OCI-LY1 (cell line): ENCODE measurements around the gene RTTN.

ENCODE experiments used
- CTCF ChIP-seq: fragments of 200-600 bp; sonication (generic), shearing (Covaris generic); IDR thresholded peaks from 2 replicates; pipeline ENCODE4 v1.5.1; 2017; ENCODE audit warnings: mild to moderate bottlenecking, antibody characterized with exemption, low read length, moderate library complexity, mixed read lengths
- EZH2 ChIP-seq: fragments of 200-600 bp; sonication (generic), shearing (Covaris generic); IDR thresholded peaks from 2 replicates; pipeline ENCODE4 v1.8.0; 2017; ENCODE audit warnings: borderline replicate concordance, mixed run types, mild to moderate bottlenecking, antibody characterized with exemption, low read length, moderate library complexity, mixed read lengths

GRCh38 chr18:70019991-70020390 lies 185.5 kb downstream of the RTTN start:
- TF ChIP-seq CTCF (no peak), EZH2 (no peak)
